NCI-H2196 treated with DMSO at 0.1 percent for 48 hours (cell line): Measurements from ENCODE around the gene CHD1L.
A peak's percentile ranks its signal among the peaks of the same experiment; 100 is the strongest.
"Not testable (repeated sequence)": the region's sequence is repeated elsewhere in the genome, so short reads cannot be mapped to it uniquely, and the experiment has no call there.

Experiments used
- DNase-seq: peaks from one replicate; lab custom pipeline; 2025; ENCODE audit not compliant: unreplicated experiment; lab: John Stamatoyannopoulos, UW

Gene CHD1L

GRCh38 chr1:147242449-147243227 is at the start of gene CHD1L:
Gene CHD1L, plus strand, starts transcription at chr1:147242684. Its CDS starts 20 bp downstream, at chr1:147242704.
- DNase-seq = peak; percentile 82

- not testable (repeated sequence) for DNase-seq
These were observed 45.2 kb upstream of the CHD1L start for GRCh38 chr1:147197324-147197723.

- DNase-seq = no peak
These were observed 41.2 kb upstream of the CHD1L start for GRCh38 chr1:147201276-147201675.

GRCh38 chr1:147201786-147202185 is 40.7 kb upstream of the CHD1L start:
- no peak for DNase-seq

- DNase-seq = no peak
These were observed 39.9 kb upstream of the CHD1L start for GRCh38 chr1:147202576-147202975.

- DNase-seq = no peak
These were observed 38.4 kb upstream of the CHD1L start for GRCh38 chr1:147204080-147204479.

- DNase-seq = no peak
These were observed 35.3 kb upstream of the CHD1L start for GRCh38 chr1:147207192-147207591.

GRCh38 chr1:147208619-147209018 is 33.9 kb upstream of the CHD1L start:
- DNase-seq = no peak

- no peak for DNase-seq
These were observed 32.4 kb upstream of the CHD1L start for GRCh38 chr1:147209825-147210821.

- DNase-seq = no peak
These were observed 31.5 kb upstream of the CHD1L start for GRCh38 chr1:147210987-147211386.

- no peak for DNase-seq
These were observed 30.9 kb upstream of the CHD1L start for GRCh38 chr1:147211577-147211976.

- DNase-seq = no peak
These were observed 29.2 kb upstream of the CHD1L start for GRCh38 chr1:147213271-147213670.

GRCh38 chr1:147214325-147214724 is 28.2 kb upstream of the CHD1L start:
- no peak for DNase-seq

GRCh38 chr1:147214842-147215539 is 27.5 kb upstream of the CHD1L start:
- DNase-seq = no peak

GRCh38 chr1:147215540-147215916 is 27.0 kb upstream of the CHD1L start:
- no peak for DNase-seq

GRCh38 chr1:147216124-147216523 is 26.4 kb upstream of the CHD1L start:
- DNase-seq = no peak

GRCh38 chr1:147217141-147217540 is 25.3 kb upstream of the CHD1L start:
- DNase-seq = no peak

GRCh38 chr1:147218606-147219005 is 23.9 kb upstream of the CHD1L start:
- no peak for DNase-seq

- DNase-seq = no peak
These were observed 18.5 kb upstream of the CHD1L start for GRCh38 chr1:147223740-147224615.

GRCh38 chr1:147225193-147225730 is 17.2 kb upstream of the CHD1L start, which contains the start of gene FMO5:
Gene FMO5, minus strand, starts transcription at chr1:147225339. Its CDS starts 310 bp downstream, at chr1:147225029.
- DNase-seq = no peak
